ENCODE data around the gene SPATA31D1.

- TF ChIP-seq EZH2 (IDR thresholded peaks at IDR 0.05; ENCODE audit: insufficient read depth, poor library complexity, severe bottlenecking): no peak
- no peak for TF ChIP-seq EZH2phosphoT487 (IDR thresholded peaks at IDR 0.05; ENCODE audit: insufficient read depth, low read depth)
These were observed 23.7 kb downstream of the SPATA31D1 start for GRCh38 chr9:82012276-82012675.
